ENCODE data around the gene RAB11FIP4.

DNA sequence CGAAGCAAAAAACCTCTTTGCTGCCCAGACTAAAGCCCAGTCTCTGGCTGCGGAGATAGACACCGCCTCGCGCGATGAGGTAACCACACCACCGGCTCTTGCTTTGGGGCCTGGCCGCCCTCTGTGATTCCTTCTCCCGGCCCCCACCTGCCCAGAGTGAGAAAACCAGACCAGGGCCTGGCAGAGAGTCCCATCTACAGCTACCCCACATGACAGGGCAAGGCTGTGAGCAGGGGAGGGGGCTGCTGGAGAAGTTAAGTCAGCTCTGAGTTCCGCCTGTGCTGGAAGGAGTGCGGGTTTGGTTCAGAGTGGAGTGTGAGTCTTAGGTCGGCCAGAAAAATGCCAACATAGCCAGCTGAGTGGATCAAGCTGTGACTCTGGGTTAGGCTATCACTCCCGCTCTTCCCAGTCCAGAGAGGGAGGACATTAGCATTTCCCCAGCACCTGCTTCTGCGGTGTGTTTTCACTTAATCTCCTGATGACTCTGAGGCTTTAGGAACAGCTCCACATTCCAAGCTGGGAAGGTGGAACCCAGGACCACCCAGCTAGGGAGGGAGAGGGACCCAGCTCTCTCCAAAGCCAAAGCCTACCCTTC is 139.0 kb downstream of the RAB11FIP4 start:
- TF ChIP-seq, protein P1, sequence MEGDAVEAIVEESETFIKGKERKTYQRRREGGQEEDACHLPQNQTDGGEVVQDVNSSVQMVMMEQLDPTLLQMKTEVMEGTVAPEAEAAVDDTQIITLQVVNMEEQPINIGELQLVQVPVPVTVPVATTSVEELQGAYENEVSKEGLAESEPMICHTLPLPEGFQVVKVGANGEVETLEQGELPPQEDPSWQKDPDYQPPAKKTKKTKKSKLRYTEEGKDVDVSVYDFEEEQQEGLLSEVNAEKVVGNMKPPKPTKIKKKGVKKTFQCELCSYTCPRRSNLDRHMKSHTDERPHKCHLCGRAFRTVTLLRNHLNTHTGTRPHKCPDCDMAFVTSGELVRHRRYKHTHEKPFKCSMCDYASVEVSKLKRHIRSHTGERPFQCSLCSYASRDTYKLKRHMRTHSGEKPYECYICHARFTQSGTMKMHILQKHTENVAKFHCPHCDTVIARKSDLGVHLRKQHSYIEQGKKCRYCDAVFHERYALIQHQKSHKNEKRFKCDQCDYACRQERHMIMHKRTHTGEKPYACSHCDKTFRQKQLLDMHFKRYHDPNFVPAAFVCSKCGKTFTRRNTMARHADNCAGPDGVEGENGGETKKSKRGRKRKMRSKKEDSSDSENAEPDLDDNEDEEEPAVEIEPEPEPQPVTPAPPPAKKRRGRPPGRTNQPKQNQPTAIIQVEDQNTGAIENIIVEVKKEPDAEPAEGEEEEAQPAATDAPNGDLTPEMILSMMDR (IDR thresholded peaks at IDR 0.05): no peak
- TF ChIP-seq POLR2AphosphoS5 (IDR thresholded peaks at IDR 0.05): no peak
- no peak for TF ChIP-seq POLR2A (IDR thresholded peaks at IDR 0.05)
- no peak for TF ChIP-seq EP300 (IDR thresholded peaks at IDR 0.05)

Data from stomach (tissue), 4 donors.